PFSK-1 (cell line): ENCODE data around the gene S100B.

Experiments used
- FOXP2 ChIP-seq: optimal IDR thresholded peaks from 2 replicates; pipeline ENCODE3; 2011; ENCODE audit warnings: borderline replicate concordance, control low read depth, inconsistent platforms; ENCODE audit not compliant: insufficient read depth; ENCODE audit errors: extremely low read length, extremely low read depth
- POLR2AphosphoS5 ChIP-seq: IDR thresholded peaks from 2 replicates; pipeline ENCODE4 v1.6.1; 2012; ENCODE audit warnings: low read depth, mild to moderate bottlenecking, control low read depth, low read length, moderate library complexity
- REST ChIP-seq, 2 experiments: IDR thresholded peaks; 2 replicates each; pipeline versions ENCODE4 v1.6.1 to v1.8.0; 2011 to 2012; ENCODE audit warnings: low read depth in 2 of 2, low read length in 2 of 2, control low read depth in 1 of 2, inconsistent platforms in 1 of 2, mild to moderate bottlenecking in 1 of 2, moderate library complexity in 1 of 2; ENCODE audit not compliant: insufficient read depth in 1 of 2
- SIN3A ChIP-seq: IDR thresholded peaks from 2 replicates; pipeline ENCODE4 v1.6.1; 2012; ENCODE audit warnings: mild to moderate bottlenecking, low read length, moderate library complexity, borderline replicate concordance; ENCODE audit not compliant: insufficient read depth
- TAF1 ChIP-seq: IDR thresholded peaks from 2 replicates; pipeline ENCODE4 v1.6.1; 2012; ENCODE audit warnings: low read length, control low read depth, borderline replicate concordance; ENCODE audit not compliant: insufficient read depth

- TF ChIP-seq SIN3A (no peak), POLR2AphosphoS5 (no peak), REST (IDR thresholded peaks at IDR 0.05; ENCODE audit: insufficient read depth in 1 of 2, low read depth in 2 of 2, low read length in 2 of 2) (no peak), TAF1 (no peak), FOXP2 (no peak)
Measured at GRCh38 chr21:46570119-46570518, 34.8 kb downstream of the S100B start.
